ENCODE data around the gene RARS2.

- TF ChIP-seq CTCF (IDR thresholded peaks at IDR 0.05; ENCODE audit: low read depth, low read length) (no peak), POLR2A (IDR thresholded peaks at IDR 0.05; ENCODE audit: extremely low read depth, insufficient read length) (no peak), MAX (IDR thresholded peaks at IDR 0.05; ENCODE audit: low read depth, low read length) (no peak), MYC (IDR thresholded peaks at IDR 0.05; ENCODE audit: low read depth, low read length) (no peak)
Observed at GRCh38 chr6:87522686-87523085, 67.1 kb downstream of the RARS2 start.

Data from NB4 (cell line).